Upper lobe of right lung (tissue), 1 donor: ENCODE data around the gene TMEM202. TPM values are rescaled to one million over a fixed set of nuclear protein-coding genes. Genes with fewer than 3 reads are reported as not detected.
A peak's percentile ranks its signal among the peaks of the same experiment; 100 is the strongest.
"Not testable (repeated sequence)": the region's sequence is repeated elsewhere in the genome, so short reads cannot be mapped to it uniquely, and the experiment has no call there.

Source experiments
- ATAC-seq: fragments of 200-7000 bp; cut with Tn5 transposase; one replicate; pipeline ENCODE4 v1.9.1; 2020; ENCODE audit warnings: mild to moderate bottlenecking, moderate library complexity
- DNase-seq: peaks from one replicate; pipeline ENCODE4 v3.0.0-alpha.2; 2020
- H3K27ac ChIP-seq: fragments of 200-600 bp; one replicate; pipeline ENCODE4 v1.8.0; 2022
- H3K27me3 ChIP-seq: fragments of 200-600 bp; one replicate; pipeline ENCODE4 v1.8.0; 2022; ENCODE audit warnings: mild to moderate bottlenecking
- H3K36me3 ChIP-seq: fragments of 200-600 bp; one replicate; pipeline ENCODE4 v1.8.0; 2022
- H3K4me1 ChIP-seq: fragments of 200-600 bp; one replicate; pipeline ENCODE4 v1.8.0; 2022
- H3K4me3 ChIP-seq: fragments of 200-600 bp; one replicate; pipeline ENCODE4 v1.8.0; 2022; ENCODE audit warnings: mild to moderate bottlenecking
- H3K9me3 ChIP-seq: fragments of 200-600 bp; one replicate; pipeline ENCODE4 v1.8.0; 2022
- CTCF ChIP-seq: fragments of 200-600 bp; IDR thresholded peaks from one replicate; pipeline ENCODE4 v1.8.0; 2022; ENCODE audit warnings: antibody characterized with exemption
- intact Hi-C: fragments of 100-400 bp; cut with DNase I; formaldehyde crosslinking; loops from one replicate; pipeline ENCODE4 v1.11.0; 2022
- total RNA-seq: library from RNA; stranded (reverse); fragmentation: NEBNext Ultra II Directional; extraction: Animal tissue kit (Norgen Biotek cat#: 25700); gene quantifications from one replicate; pipeline ENCODE4 v1.2.1, GENCODE V29; 2021
- donor health status: DM: no; HTN: yes; CAD: no; lungs with severe emphysema.

Gene TMEM202
- total RNA-seq, 1 donor from 2014 or later = not detected

GRCh38 chr15:72415304-72415703 is 17.2 kb downstream of the TMEM202 start:
- Histone ChIP-seq H3K4me3 (no peak overlapping the region), H3K27me3 (no peaks in the 10 kb centered on the region), H3K9me3 (no peaks in the 10 kb centered on the region), H3K36me3 (no peaks in the 10 kb centered on the region), H3K27ac (no peak overlapping the region), H3K4me1 (no peaks in the 10 kb centered on the region)
- TF ChIP-seq CTCF = no peak
- DNase-seq (no peak), ATAC-seq (no peak)
- intact Hi-C loops = no loop called here

- DNase-seq, H3K27ac ChIP-seq, H3K27me3 ChIP-seq, ATAC-seq, H3K9me3 ChIP-seq, intact Hi-C loops, H3K4me1 ChIP-seq, H3K36me3 ChIP-seq, H3K4me3 ChIP-seq: not testable (repeated sequence)
These were observed 21.7 kb downstream of the TMEM202 start for GRCh38 chr15:72419768-72420167.

- peak; percentile 76 for ATAC-seq
- no peak for TF ChIP-seq CTCF
- intact Hi-C loops = no loop called here
These were observed 22.5 kb downstream of the TMEM202 start for GRCh38 chr15:72420576-72420975.

GRCh38 chr15:72421484-72421883 is 23.4 kb downstream of the TMEM202 start:
- H3K27me3 ChIP-seq = no peaks in the 10 kb centered on the region
- H3K4me1 ChIP-seq = no peaks in the 10 kb centered on the region
- H3K4me3 ChIP-seq = no peak overlapping the region
- no peak for TF ChIP-seq CTCF
- DNase-seq (no peak), ATAC-seq (no peak)
- H3K9me3 ChIP-seq = no peaks in the 10 kb centered on the region
- no peak overlapping the region for H3K27ac ChIP-seq
- intact Hi-C loops = no loop called here
- no peaks in the 10 kb centered on the region for H3K36me3 ChIP-seq

More at GRCh38 chr15:72420576-72420975, 22.5 kb downstream of the TMEM202 start:
- Histone ChIP-seq H3K36me3 (no peaks in the 10 kb centered on the region), H3K27me3 (no peaks in the 10 kb centered on the region), H3K27ac (no peak overlapping the region), H3K9me3 (no peaks in the 10 kb centered on the region), H3K4me1 (no peaks in the 10 kb centered on the region), H3K4me3 (no peak overlapping the region)
- no peak for DNase-seq

- Histone ChIP-seq H3K4me3 (no peak overlapping the region), H3K4me1 (no peaks in the 10 kb centered on the region), H3K27ac (no peak overlapping the region), H3K27me3 (no peaks in the 10 kb centered on the region), H3K36me3 (no peaks in the 10 kb centered on the region), H3K9me3 (no peaks in the 10 kb centered on the region)
- TF ChIP-seq CTCF = no peak
- intact Hi-C loops = no loop called here
- DNase-seq (no peak), ATAC-seq (no peak)
These were observed 25.2 kb downstream of the TMEM202 start for GRCh38 chr15:72423256-72423655.

GRCh38 chr15:72426753-72427152 is 28.6 kb downstream of the TMEM202 start:
- intact Hi-C loops = no loop called here
- Histone ChIP-seq H3K9me3 (no peaks in the 10 kb centered on the region), H3K36me3 (no peaks in the 10 kb centered on the region), H3K27ac (no peak overlapping the region), H3K27me3 (no peaks in the 10 kb centered on the region), H3K4me3 (no peak overlapping the region), H3K4me1 (no peaks in the 10 kb centered on the region)
- no peak for TF ChIP-seq CTCF
- ATAC-seq (no peak), DNase-seq (no peak)
